GM21737 (cell line): ENCODE data around the gene NONO.
A peak's percentile ranks its signal among the peaks of the same experiment; 100 is the strongest.
"Not testable (repeated sequence)": the region's sequence is repeated elsewhere in the genome, so short reads cannot be mapped to it uniquely, and the experiment has no call there.

Experiments used
- ATAC-seq: cut with Tn5 transposase; IDR thresholded peaks from one replicate; pipeline ENCODE4 v1.9.1; 2021; ENCODE audit warnings: mild to moderate bottlenecking, moderate library complexity; ENCODE audit not compliant: unreplicated experiment

NONO gene

GRCh38 chrX:71283403-71284143 is at the start of gene NONO:
NONO (plus strand) TSS chrX:71283635; CDS start chrX:71290638, 7,003 bp downstream.
- peak; percentile 83 for ATAC-seq

GRCh38 chrX:71235482-71235881 is 48.0 kb upstream of the NONO start:
- ATAC-seq, result no peak

- no peak for ATAC-seq
Observed at GRCh38 chrX:71236836-71237235, 46.6 kb upstream of the NONO start.

GRCh38 chrX:71239781-71240180 is 43.7 kb upstream of the NONO start:
- no peak for ATAC-seq

GRCh38 chrX:71241301-71241700 is 42.1 kb upstream of the NONO start:
- ATAC-seq, result no peak

GRCh38 chrX:71244359-71245128 is 38.9 kb upstream of the NONO start:
- no peak for ATAC-seq

- ATAC-seq, result no peak
Observed at GRCh38 chrX:71245159-71245558, 38.3 kb upstream of the NONO start.

- ATAC-seq, result no peak
Observed at GRCh38 chrX:71250841-71251240, 32.6 kb upstream of the NONO start.

GRCh38 chrX:71251466-71251973 is 31.9 kb upstream of the NONO start:
- ATAC-seq, result no peak

GRCh38 chrX:71252221-71252620 is 31.2 kb upstream of the NONO start:
- no peak for ATAC-seq

- ATAC-seq, result no peak
Observed at GRCh38 chrX:71253253-71254091, 30.0 kb upstream of the NONO start.

- peak; percentile 82 for ATAC-seq
Observed at GRCh38 chrX:71254092-71254963, 29.1 kb upstream of the NONO start, which contains the start of gene ZMYM3. ZMYM3 (minus strand) TSS chrX:71254140; CDS start chrX:71253255, 885 bp downstream.

- no peak for ATAC-seq
Observed at GRCh38 chrX:71256051-71256450, 27.4 kb upstream of the NONO start.

- ATAC-seq, result no peak
Observed at GRCh38 chrX:71256856-71257255, 26.6 kb upstream of the NONO start.

GRCh38 chrX:71268624-71269023 is 14.8 kb upstream of the NONO start:
- ATAC-seq, result not testable (repeated sequence)

- no peak for ATAC-seq
Observed at GRCh38 chrX:71269801-71270395, 13.5 kb upstream of the NONO start.

- not testable (repeated sequence) for ATAC-seq
Observed at GRCh38 chrX:71272313-71272712, 11.1 kb upstream of the NONO start.

- ATAC-seq, result not testable (repeated sequence)
Observed at GRCh38 chrX:71281300-71281699, 2.1 kb upstream of the NONO start.

- peak; percentile 23 for ATAC-seq
Observed at GRCh38 chrX:71282514-71283402, 677 bp upstream of the NONO start.
